ENCODE results near the gene MTRF1.
A peak's percentile ranks its signal among the peaks of the same experiment; 100 is the strongest.

The MTRF1 gene, protein sequence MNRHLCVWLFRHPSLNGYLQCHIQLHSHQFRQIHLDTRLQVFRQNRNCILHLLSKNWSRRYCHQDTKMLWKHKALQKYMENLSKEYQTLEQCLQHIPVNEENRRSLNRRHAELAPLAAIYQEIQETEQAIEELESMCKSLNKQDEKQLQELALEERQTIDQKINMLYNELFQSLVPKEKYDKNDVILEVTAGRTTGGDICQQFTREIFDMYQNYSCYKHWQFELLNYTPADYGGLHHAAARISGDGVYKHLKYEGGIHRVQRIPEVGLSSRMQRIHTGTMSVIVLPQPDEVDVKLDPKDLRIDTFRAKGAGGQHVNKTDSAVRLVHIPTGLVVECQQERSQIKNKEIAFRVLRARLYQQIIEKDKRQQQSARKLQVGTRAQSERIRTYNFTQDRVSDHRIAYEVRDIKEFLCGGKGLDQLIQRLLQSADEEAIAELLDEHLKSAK

DNA sequence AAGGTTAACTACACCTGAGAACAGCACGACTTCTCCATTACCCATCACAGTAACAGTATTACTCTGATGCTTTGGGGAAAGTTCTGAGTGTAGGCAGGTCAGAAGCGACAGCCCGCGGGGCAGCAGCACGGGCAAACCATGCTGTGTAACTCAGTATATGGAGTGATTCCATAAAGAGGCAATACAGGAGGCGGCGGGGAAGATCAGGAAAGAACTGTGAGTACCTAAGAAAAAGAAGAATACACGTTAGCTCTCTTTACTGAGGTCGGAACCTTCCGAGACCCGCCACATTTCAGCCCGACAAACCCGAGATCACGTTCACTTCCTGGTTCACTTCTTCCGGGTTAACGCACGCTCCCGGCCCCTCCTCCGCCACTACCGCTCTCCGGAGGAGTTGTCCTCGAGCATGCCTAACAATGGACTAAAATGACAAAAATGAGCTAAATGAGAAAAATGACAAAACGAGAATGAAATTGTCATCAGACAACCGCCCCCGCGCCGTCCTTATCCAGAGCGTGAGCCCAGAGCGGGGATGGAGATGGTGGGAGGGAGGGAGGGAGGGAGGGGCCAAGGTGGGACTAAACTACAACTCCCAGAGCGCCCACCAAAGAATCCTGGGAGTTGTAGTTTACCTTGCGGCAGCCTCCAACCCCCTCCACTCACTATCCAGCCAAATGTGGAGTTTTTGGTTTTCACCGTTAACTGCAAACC is at the start of gene MTRF1:
Gene MTRF1, minus strand, starts transcription at position 316 of the 711 bp plus-strand sequence. CDS start 2,669 bp downstream, outside the sequence.
- H3K4me1 ChIP-seq (ENCODE audit: control insufficient read depth, insufficient read depth, low read length) = no peaks in the 10 kb centered on the region
- peak within 1 kb of the TSS; percentile 59 for H3K9ac ChIP-seq (ENCODE audit: low read length)
- H3K27me3 ChIP-seq (ENCODE audit: control insufficient read depth, insufficient read depth, low read length) = no peaks in the 10 kb centered on the region
- H3K4me3 ChIP-seq (ENCODE audit: low read length) = peak within 1 kb of the TSS; percentile 79
- H3K36me3 ChIP-seq (ENCODE audit: control insufficient read depth, insufficient read depth, low read length) = peaks cover 5% of the 10 kb centered on the region
- peak within 1 kb of the TSS; percentile 57 for H3K27ac ChIP-seq (ENCODE audit: low read depth, low read length)

DNA sequence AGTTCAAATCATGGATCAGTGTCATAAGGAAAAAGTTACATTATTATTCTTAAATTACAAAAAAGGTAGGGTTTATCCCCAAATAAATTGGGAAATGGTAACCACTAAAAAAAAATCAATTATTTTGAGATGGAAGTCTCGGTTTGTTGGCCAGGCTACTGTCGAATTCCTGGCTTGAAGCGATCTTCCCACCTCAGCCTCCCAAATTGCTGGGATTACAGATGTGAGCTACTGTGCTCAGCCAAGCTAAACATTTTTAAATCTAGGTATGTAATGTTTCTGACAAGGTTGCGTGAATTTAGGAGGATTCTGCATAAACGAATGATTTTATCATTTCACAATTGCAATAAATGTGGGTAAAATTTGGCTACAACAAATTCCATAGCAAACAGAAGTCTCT is 49.7 kb upstream of the MTRF1 start:
- Histone ChIP-seq H3K36me3 (ENCODE audit: control insufficient read depth, insufficient read depth, low read length) (no peaks in the 10 kb centered on the region), H3K27ac (ENCODE audit: low read depth, low read length) (no peak overlapping the region), H3K4me3 (ENCODE audit: low read length) (peak overlapping the region; percentile 11), H3K27me3 (ENCODE audit: control insufficient read depth, insufficient read depth, low read length) (no peaks in the 10 kb centered on the region), H3K9ac (ENCODE audit: low read length) (no peak overlapping the region), H3K4me1 (ENCODE audit: control insufficient read depth, insufficient read depth, low read length) (peaks cover 7% of the 10 kb centered on the region)

DNA sequence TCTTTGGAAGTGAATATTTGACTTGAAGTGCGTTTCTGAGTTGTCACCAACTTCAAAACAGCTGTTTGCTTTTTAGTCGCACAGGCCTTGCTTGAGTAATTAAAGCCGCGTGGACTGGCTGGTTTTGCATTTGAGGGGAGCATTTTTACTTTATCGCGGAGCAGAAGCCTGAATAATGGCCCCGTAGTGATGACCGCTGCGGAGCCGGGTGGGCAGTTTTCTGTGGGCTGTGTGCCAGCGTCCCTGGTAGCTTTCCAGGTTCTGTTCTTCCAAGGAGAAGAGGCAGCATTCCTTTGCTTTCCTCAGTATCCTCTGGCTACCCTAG is 48.8 kb upstream of the MTRF1 start:
- Histone ChIP-seq H3K9ac (ENCODE audit: low read length) (peak overlapping the region; percentile 29), H3K4me1 (ENCODE audit: control insufficient read depth, insufficient read depth, low read length) (peaks cover 7% of the 10 kb centered on the region), H3K27me3 (ENCODE audit: control insufficient read depth, insufficient read depth, low read length) (no peaks in the 10 kb centered on the region), H3K36me3 (ENCODE audit: control insufficient read depth, insufficient read depth, low read length) (no peaks in the 10 kb centered on the region), H3K4me3 (ENCODE audit: low read length) (peak overlapping the region; percentile 81), H3K27ac (ENCODE audit: low read depth, low read length) (peak overlapping the region; percentile 80)

DNA sequence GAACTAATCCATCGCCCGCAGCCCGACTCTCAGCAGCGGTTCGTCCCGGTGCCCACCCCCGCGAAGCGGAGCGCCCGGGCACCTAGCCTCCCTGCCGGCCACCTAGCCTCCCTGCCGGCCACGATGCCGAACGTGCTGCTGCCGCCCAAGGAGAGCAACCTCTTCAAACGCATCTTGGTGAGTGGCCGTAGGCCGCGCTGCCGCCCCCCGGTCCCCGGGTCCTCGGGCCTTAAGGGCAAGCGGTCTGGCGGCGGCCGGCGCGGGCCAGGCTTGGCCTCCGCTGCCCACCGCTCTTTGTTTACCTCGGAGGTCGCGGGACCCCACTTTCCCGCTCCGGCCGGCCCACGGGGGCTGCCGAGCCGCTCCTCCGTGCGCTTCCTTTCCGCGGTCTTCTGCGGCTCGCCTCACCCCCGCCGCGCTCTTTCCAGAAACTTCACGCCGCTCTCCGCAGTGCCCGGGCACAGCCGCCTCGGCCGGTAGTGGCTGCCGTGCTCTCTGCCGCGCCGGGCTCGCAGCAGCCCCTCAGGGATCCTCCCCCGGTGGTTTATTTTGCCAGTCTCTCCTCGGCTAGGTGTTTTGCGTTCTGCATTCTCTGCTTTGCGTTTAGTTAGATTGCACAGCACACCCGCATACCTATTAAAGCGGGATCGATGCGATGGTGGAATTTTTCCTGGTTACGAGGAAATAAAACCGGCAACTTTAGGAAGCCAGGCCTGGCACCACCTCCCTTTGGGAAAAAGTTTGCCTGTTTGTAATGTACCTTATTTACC is 48.2 kb upstream of the MTRF1 start:
- Histone ChIP-seq H3K27ac (ENCODE audit: low read depth, low read length) (peak overlapping the region; percentile 80), H3K4me3 (ENCODE audit: low read length) (peak overlapping the region; percentile 81), H3K36me3 (ENCODE audit: control insufficient read depth, insufficient read depth, low read length) (no peaks in the 10 kb centered on the region), H3K4me1 (ENCODE audit: control insufficient read depth, insufficient read depth, low read length) (peaks cover 7% of the 10 kb centered on the region), H3K9ac (ENCODE audit: low read length) (peak overlapping the region; percentile 29), H3K27me3 (ENCODE audit: control insufficient read depth, insufficient read depth, low read length) (no peaks in the 10 kb centered on the region)

DNA sequence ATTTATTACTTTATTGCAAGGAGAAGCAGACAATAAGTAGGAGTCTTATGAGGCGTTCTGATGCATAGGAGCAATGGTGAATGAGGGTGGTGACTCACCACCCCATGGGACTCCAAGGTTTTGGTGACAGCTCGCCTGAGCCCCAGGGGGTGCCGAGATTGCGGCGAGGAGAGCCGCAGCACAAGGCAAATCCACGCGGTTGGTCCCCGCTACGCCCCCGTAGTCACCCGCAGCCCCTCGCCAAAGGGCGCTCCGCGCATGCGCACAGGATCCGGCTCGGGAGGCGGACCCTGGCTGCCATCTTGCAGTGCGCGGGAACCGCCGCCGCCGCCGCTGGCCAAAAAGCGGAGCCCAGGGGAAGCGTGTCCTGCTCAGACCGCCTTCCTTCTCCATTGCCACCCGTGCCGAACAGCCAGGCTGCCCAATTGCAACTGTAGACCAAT is 47.6 kb upstream of the MTRF1 start, which contains the start of gene NAA16:
Gene NAA16, plus strand, starts transcription at position 305 of the 443 bp plus-strand sequence. CDS start 262 bp downstream, outside the sequence.
- Histone ChIP-seq H3K27me3 (ENCODE audit: control insufficient read depth, insufficient read depth, low read length) (no peaks in the 10 kb centered on the region), H3K4me1 (ENCODE audit: control insufficient read depth, insufficient read depth, low read length) (peaks cover 7% of the 10 kb centered on the region), H3K27ac (ENCODE audit: low read depth, low read length) (peak within 1 kb of the TSS; percentile 80), H3K9ac (ENCODE audit: low read length) (peak within 1 kb of the TSS; percentile 66), H3K4me3 (ENCODE audit: low read length) (peak within 1 kb of the TSS; percentile 81), H3K36me3 (ENCODE audit: control insufficient read depth, insufficient read depth, low read length) (no peaks in the 10 kb centered on the region)

DNA sequence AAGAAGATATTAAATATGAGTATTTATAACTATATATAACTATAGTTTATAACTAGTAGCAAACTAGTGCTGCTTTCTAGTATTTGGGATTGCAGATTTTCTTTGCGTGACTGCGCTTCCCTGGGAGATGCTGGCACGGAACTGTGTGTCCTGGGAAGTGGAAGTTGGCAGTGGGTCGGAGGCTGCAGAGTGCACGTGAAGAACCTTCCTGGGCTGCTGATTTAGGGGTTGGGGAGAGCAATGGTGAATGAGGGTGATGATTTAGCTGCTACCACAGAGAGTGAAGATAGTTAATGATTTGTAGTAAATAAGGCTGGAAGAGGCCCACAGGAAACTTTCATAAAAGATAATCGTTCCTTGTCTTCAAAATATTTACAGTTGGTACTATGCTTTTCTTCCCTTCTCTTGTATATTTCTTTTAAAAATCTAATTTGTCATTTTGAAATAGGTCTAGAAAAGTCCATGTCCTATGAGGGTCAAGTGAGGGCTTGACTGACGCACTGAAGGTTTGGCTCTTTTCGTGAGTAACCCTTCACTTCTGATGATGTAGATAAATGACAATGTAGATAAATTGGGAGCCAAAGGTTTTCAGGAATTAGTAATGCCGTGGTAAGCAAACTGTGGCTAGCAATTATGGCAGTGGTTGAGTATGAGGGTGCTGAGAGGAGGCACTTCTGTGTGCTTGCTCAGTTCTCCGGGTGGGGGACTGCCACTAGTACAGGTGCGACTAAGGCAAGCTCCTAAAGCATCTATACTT is 44.7 kb upstream of the MTRF1 start:
- Histone ChIP-seq H3K27ac (ENCODE audit: low read depth, low read length) (no peak overlapping the region), H3K36me3 (ENCODE audit: control insufficient read depth, insufficient read depth, low read length) (no peaks in the 10 kb centered on the region)

DNA sequence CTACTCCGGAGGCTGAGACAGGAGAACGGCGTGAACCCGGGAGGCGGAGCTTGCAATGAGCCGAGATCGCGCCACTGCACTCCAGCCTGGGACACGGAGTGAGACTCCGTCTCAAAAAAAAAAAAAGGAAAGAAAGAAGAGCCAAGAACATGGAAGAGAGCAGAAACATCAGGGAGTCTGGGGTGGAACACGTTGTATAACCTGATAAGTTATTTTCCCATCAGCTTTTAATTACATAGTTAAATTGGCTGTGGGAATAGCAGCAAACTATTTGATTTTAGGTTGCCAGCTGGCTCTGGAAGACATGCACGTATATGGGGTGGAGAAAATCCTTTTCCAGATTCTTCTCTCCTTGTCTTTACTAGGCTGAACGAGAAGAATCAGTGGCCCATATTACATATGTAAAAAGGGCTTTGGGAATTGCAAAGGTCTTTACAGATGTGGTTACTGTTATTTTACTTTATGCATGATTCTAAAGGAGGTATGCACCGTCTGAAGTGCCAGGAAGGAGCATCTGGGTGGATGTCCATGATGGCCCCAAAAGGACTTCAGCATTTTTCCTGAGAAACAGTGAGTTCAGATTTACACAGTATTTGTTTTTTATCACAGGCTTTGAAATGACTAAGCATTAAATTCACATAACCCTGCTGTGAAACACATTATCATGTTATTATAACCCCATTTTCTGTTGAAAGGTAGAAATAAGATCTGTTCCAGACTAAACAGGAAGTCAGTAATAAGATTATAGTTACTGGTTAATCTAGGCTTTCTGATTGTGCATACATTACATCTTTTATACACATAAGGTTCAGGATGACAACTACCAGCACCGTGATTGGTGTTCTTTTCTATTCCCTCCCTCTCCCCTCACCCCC is 43.1 kb upstream of the MTRF1 start:
- Histone ChIP-seq H3K27me3 (ENCODE audit: control insufficient read depth, insufficient read depth, low read length) (no peaks in the 10 kb centered on the region), H3K27ac (ENCODE audit: low read depth, low read length) (no peak overlapping the region), H3K9ac (ENCODE audit: low read length) (no peak overlapping the region), H3K4me1 (ENCODE audit: control insufficient read depth, insufficient read depth, low read length) (no peaks in the 10 kb centered on the region), H3K4me3 (ENCODE audit: low read length) (no peak overlapping the region), H3K36me3 (ENCODE audit: control insufficient read depth, insufficient read depth, low read length) (no peaks in the 10 kb centered on the region)

More for the DNA sequence above, 44.7 kb upstream of the MTRF1 start:
- Histone ChIP-seq H3K27me3 (ENCODE audit: control insufficient read depth, insufficient read depth, low read length) (no peaks in the 10 kb centered on the region), H3K9ac (ENCODE audit: low read length) (no peak overlapping the region), H3K4me1 (ENCODE audit: control insufficient read depth, insufficient read depth, low read length) (peaks cover 1% of the 10 kb centered on the region), H3K4me3 (ENCODE audit: low read length) (no peak overlapping the region)

DNA sequence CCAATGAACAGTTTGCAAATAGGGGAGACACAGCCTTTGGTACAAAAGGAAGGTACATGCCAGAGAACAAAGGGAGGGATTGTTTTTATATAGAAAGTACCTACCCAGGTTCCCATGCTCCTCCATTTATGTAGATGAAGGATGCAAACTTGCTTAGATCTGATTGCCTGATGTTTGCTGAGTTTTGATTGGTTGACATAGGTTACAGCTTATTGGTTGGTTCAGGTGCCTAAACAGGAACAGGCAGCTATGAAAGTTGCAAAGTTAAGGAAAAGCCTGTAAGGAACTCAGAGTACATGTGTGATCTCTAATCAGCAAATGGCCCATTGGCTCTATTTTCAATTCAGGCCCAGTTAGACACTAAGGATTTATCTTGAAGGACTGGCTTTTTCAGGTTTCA is 41.2 kb upstream of the MTRF1 start:
- no peak overlapping the region for H3K4me3 ChIP-seq (ENCODE audit: low read length)

DNA sequence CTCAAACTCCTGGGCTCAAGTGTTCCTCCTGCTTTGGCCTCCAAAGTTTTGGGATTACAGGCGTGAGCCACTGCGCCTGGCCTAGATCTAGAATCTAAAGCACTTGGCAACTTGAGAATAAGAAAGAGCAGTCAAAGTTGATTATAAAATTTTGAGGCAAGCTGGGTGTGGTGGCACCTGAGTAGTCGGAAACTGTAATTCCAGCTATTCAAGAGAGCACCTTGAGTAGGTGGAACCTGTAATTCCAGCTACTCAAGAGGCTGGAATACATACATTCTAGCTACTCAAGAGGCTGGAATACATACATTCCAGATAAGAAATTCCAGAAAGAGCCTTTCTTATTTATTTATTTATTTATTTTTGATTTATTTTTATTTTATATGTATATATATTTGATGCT is 39.4 kb upstream of the MTRF1 start:
- H3K27me3 ChIP-seq (ENCODE audit: control insufficient read depth, insufficient read depth, low read length) = no peaks in the 10 kb centered on the region
- no peaks in the 10 kb centered on the region for H3K4me1 ChIP-seq (ENCODE audit: control insufficient read depth, insufficient read depth, low read length)
- H3K4me3 ChIP-seq (ENCODE audit: low read length) = no peak overlapping the region
- no peak overlapping the region for H3K27ac ChIP-seq (ENCODE audit: low read depth, low read length)
- H3K36me3 ChIP-seq (ENCODE audit: control insufficient read depth, insufficient read depth, low read length) = no peaks in the 10 kb centered on the region
- H3K9ac ChIP-seq (ENCODE audit: low read length) = no peak overlapping the region

More for the DNA sequence above, 41.2 kb upstream of the MTRF1 start:
- H3K36me3 ChIP-seq (ENCODE audit: control insufficient read depth, insufficient read depth, low read length) = no peaks in the 10 kb centered on the region
- H3K27ac ChIP-seq (ENCODE audit: low read depth, low read length) = no peak overlapping the region
- H3K27me3 ChIP-seq (ENCODE audit: control insufficient read depth, insufficient read depth, low read length) = no peaks in the 10 kb centered on the region
- no peaks in the 10 kb centered on the region for H3K4me1 ChIP-seq (ENCODE audit: control insufficient read depth, insufficient read depth, low read length)
- no peak overlapping the region for H3K9ac ChIP-seq (ENCODE audit: low read length)

DNA sequence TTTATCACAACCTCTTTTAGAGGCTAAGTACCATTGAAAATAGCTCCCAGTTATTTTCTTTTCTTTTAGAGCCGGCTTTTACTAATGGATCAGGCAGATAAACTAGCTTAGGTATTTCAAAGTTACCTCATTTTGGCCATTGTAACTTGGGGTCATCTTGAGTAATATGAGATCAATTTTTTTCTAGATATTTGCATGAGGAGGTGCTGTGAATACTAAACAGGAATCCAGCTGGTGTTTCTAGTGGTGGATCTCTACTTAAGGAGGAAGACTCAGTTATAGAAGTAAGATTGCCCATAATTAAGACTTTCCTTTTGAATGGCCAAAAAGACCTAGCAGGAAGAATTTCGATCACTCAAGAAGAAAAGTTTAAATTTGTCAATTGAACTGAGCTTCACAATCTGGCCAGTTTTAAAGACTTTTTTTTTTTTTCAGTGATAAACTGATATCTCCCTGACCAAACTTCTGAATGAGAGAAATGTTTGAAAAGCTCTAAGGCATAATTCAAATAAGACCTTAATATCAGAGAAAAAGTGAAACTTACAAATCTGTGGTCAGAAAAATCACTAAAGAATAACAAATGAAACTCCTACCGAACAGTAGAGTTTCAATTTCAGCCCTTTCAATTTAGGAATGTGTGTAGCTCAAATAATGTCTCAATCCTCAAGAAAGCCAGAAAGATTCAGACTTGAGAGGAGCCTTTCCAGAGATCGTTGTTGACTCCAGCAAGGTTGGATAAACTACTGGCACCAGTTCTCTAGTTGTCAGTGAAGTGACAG is 36.1 kb upstream of the MTRF1 start:
- H3K36me3 ChIP-seq (ENCODE audit: control insufficient read depth, insufficient read depth, low read length) = no peaks in the 10 kb centered on the region
- no peaks in the 10 kb centered on the region for H3K27me3 ChIP-seq (ENCODE audit: control insufficient read depth, insufficient read depth, low read length)
- no peaks in the 10 kb centered on the region for H3K4me1 ChIP-seq (ENCODE audit: control insufficient read depth, insufficient read depth, low read length)
- H3K4me3 ChIP-seq (ENCODE audit: low read length) = no peak overlapping the region
- no peak overlapping the region for H3K9ac ChIP-seq (ENCODE audit: low read length)
- no peak overlapping the region for H3K27ac ChIP-seq (ENCODE audit: low read depth, low read length)
